Astrocyte of the spinal cord (primary cell): ENCODE results near the gene HDAC7.

Source experiments
- DNase-seq: peaks from one replicate; pipeline ENCODE4 v3.0.0; 2011; ENCODE audit warnings: low read depth, low spot score
- H3K4me3 ChIP-seq: 2 replicates; pipeline ENCODE4 v1.5.1; 2011; ENCODE audit warnings: low read depth, mild to moderate bottlenecking, low read length, moderate library complexity
- CTCF ChIP-seq: IDR thresholded peaks from 2 replicates; pipeline ENCODE4 v1.5.1; 2012; ENCODE audit warnings: low read depth, mild to moderate bottlenecking, low read length, inconsistent platforms
- in situ Hi-C: cut with HindIII; loops from 2 replicates; pipeline ENCODE4 v1.10.0; 2017; ENCODE audit warnings: low sequenced_read_pairs

HDAC7 gene

GRCh38 chr12:47801170-47801903 lies 18.4 kb downstream of the HDAC7 start:
- in situ Hi-C loops: no loop called here
- H3K4me3 ChIP-seq: no peak overlapping the region
- no peak for DNase-seq
- peak; percentile 44 for TF ChIP-seq CTCF

GRCh38 chr12:47800582-47800981 lies 19.1 kb downstream of the HDAC7 start:
- no peak for DNase-seq
- in situ Hi-C loops: no loop called here
- TF ChIP-seq CTCF: no peak
- no peak overlapping the region for H3K4me3 ChIP-seq

- in situ Hi-C loops: no loop called here
- no peak for TF ChIP-seq CTCF
- no peak overlapping the region for H3K4me3 ChIP-seq
- DNase-seq: no peak
Observed at GRCh38 chr12:47799357-47799955, 20.2 kb downstream of the HDAC7 start.

- no peak for DNase-seq
- no peak overlapping the region for H3K4me3 ChIP-seq
- in situ Hi-C loops: no loop called here
- no peak for TF ChIP-seq CTCF
Observed at GRCh38 chr12:47798382-47798948, 21.2 kb downstream of the HDAC7 start.

- no peak overlapping the region for H3K4me3 ChIP-seq
- no peak for DNase-seq
- in situ Hi-C loops: no loop called here
- TF ChIP-seq CTCF: peak; percentile 36
Observed at GRCh38 chr12:47797441-47797840, 22.3 kb downstream of the HDAC7 start.

GRCh38 chr12:47795814-47796411 lies 23.8 kb downstream of the HDAC7 start:
- no peak overlapping the region for H3K4me3 ChIP-seq
- in situ Hi-C loops: no loop called here
- TF ChIP-seq CTCF: no peak
- DNase-seq: no peak
